Neural cell (in vitro differentiated cells): ENCODE data around the gene HAUS6. TPM values are rescaled to one million over a fixed set of nuclear protein-coding genes. Genes with fewer than 3 reads are reported as not detected.

Experiments used
- H2AFZ ChIP-seq: fragments of 200-600, 300-800 bp; sonication (generic), shearing (Covaris generic); 2 replicates; pipeline ENCODE4 v1.6.0; 2014; ENCODE audit warnings: low read depth, mild to moderate bottlenecking, antibody characterized with exemption, low read length, moderate library complexity
- H3F3A ChIP-seq: fragments of 200-600 bp; shearing (Covaris generic); 2 replicates; pipeline ENCODE4 v1.6.1; 2016; ENCODE audit warnings: mild to moderate bottlenecking, moderate library complexity, mixed read lengths, antibody characterized with exemption, low read length; ENCODE audit not compliant: insufficient read depth, poor library complexity, severe bottlenecking
- H3K27ac ChIP-seq: fragments of 200-600, 300-800 bp; sonication (generic), shearing (Covaris generic); 2 replicates; pipeline ENCODE4 v1.5.1; 2014; ENCODE audit warnings: mild to moderate bottlenecking, low read length, moderate library complexity
- H3K27me3 ChIP-seq: fragments of 300-800, 200-600 bp; sonication (generic), shearing (Covaris generic); 2 replicates; pipeline ENCODE4 v1.6.0; 2014; ENCODE audit warnings: mild to moderate bottlenecking, low read depth, low read length, moderate library complexity; ENCODE audit not compliant: insufficient read depth
- H3K36me3 ChIP-seq: fragments of 300-800, 200-600 bp; sonication (generic), shearing (Covaris generic); 2 replicates; pipeline ENCODE4 v1.5.1; 2014; ENCODE audit warnings: mild to moderate bottlenecking, antibody characterized with exemption, low read length, moderate library complexity; ENCODE audit not compliant: insufficient read depth
- H3K4me2 ChIP-seq: fragments of 300-800, 200-600 bp; sonication (generic), shearing (Covaris generic); 2 replicates; pipeline ENCODE4 v1.6.0; 2014; ENCODE audit warnings: mild to moderate bottlenecking, low read length
- H3K4me3 ChIP-seq: fragments of 300-800, 200-600 bp; sonication (generic), shearing (Covaris generic); 2 replicates; pipeline ENCODE4 v1.5.1; 2014; ENCODE audit warnings: mild to moderate bottlenecking, low read length, moderate library complexity
- H3K79me2 ChIP-seq: fragments of 200-600 bp; shearing (Covaris generic); replicated peaks from 2 replicates; pipeline ENCODE4 v1.6.0; 2014; ENCODE audit warnings: mild to moderate bottlenecking, low read length, moderate library complexity; ENCODE audit not compliant: insufficient read depth
- H3K9ac ChIP-seq: fragments of 300-800, 200-600 bp; sonication (generic), shearing (Covaris generic); 2 replicates; pipeline ENCODE4 v1.6.1; 2016; ENCODE audit warnings: mild to moderate bottlenecking, low read length, mixed read lengths
- H3K9me2 ChIP-seq: fragments of 200-600 bp; shearing (Covaris generic); 2 replicates; pipeline ENCODE4 v1.6.1; 2016; ENCODE audit warnings: mild to moderate bottlenecking, low read length, mixed read lengths; ENCODE audit not compliant: insufficient read depth
- H3K9me3 ChIP-seq: fragments of 200-600, 300-800 bp; sonication (generic), shearing (Covaris generic); 2 replicates; pipeline ENCODE4 v1.6.1; 2016; ENCODE audit warnings: mild to moderate bottlenecking, mixed run types, low read length, moderate library complexity, mixed read lengths
- H4K20me1 ChIP-seq: fragments of 200-600 bp; shearing (Covaris generic); 2 replicates; pipeline ENCODE4 v1.6.1; 2016; ENCODE audit warnings: mild to moderate bottlenecking, mixed run types; ENCODE audit not compliant: insufficient read depth
- CTCF ChIP-seq: fragments of 450-650 bp; IDR thresholded peaks from 2 replicates; pipeline ENCODE4 v1.5.1; 2014; ENCODE audit warnings: antibody characterized with exemption, mild to moderate bottlenecking, moderate library complexity; ENCODE audit not compliant: poor library complexity, severe bottlenecking
- EP300 ChIP-seq: fragments of 450-650 bp; conservative IDR thresholded peaks from 2 replicates; pipeline ENCODE4 v1.6.1; 2014; ENCODE audit warnings: antibody characterized with exemption, mild to moderate bottlenecking, moderate library complexity; ENCODE audit not compliant: poor library complexity, severe bottlenecking
- EZH2 ChIP-seq: fragments of 200-600, 300-800 bp; shearing (Covaris generic), sonication (generic); IDR thresholded peaks from 2 replicates; pipeline ENCODE4 v1.6.1; 2014; ENCODE audit warnings: antibody characterized with exemption, low read length, borderline replicate concordance, mild to moderate bottlenecking; ENCODE audit not compliant: insufficient read depth, poor library complexity, severe bottlenecking
- MXI1 ChIP-seq: fragments of 450-650 bp; conservative IDR thresholded peaks from 2 replicates; pipeline ENCODE4 v1.6.1; 2014; ENCODE audit warnings: antibody characterized with exemption, mild to moderate bottlenecking; ENCODE audit not compliant: poor library complexity, severe bottlenecking
- POLR2AphosphoS5 ChIP-seq: IDR thresholded peaks from 2 replicates; pipeline ENCODE4 v1.6.1; 2012
- RAD21 ChIP-seq: fragments of 450-650 bp; conservative IDR thresholded peaks from 2 replicates; pipeline ENCODE4 v1.6.1; 2014; ENCODE audit warnings: antibody characterized with exemption, mild to moderate bottlenecking, moderate library complexity
- REST ChIP-seq: IDR thresholded peaks from 2 replicates; pipeline ENCODE4 v1.6.1; 2012; ENCODE audit warnings: borderline replicate concordance
- SMC3 ChIP-seq: fragments of 450-650 bp; conservative IDR thresholded peaks from 2 replicates; pipeline ENCODE4 v1.6.1; 2014; ENCODE audit warnings: antibody characterized with exemption, mild to moderate bottlenecking, moderate library complexity; ENCODE audit not compliant: poor library complexity
- TAF1 ChIP-seq: IDR thresholded peaks from 2 replicates; pipeline ENCODE4 v1.6.1; 2012; ENCODE audit warnings: low read depth
- polyA plus RNA-seq: library from polyadenylated mRNA; depleted of rRNA; stranded (reverse); fragments of >200 nt; gene quantifications from 2 replicates; pipeline ENCODE4 v1.2.3, GENCODE V29; 2014

Gene HAUS6
- polyA plus RNA-seq, 1 donor from 2014 or later: 15.2 TPM

DNA sequence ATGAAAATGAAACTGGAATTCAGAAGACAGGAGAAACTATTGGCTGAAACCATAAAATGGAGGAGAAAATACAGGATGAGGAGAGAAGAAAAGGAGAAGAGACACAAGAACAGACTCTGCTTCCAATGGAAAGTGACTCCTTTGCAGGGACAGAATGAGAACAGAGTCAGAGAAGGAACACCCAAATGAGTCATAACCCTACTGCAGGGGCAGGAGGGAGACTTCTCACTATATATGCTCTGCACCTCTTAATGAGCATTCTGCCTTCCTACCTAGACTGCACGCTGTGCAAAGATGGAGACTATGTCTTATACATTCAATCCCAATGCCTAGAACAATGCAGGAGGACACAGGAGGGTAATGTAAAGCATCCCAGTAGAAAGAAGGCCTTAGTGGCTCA is 71.8 kb downstream of the HAUS6 start:
- Histone ChIP-seq H3K9me3 (no peaks in the 10 kb centered on the region), H3K79me2 (no peaks in the 10 kb centered on the region), H3K9me2 (no peaks in the 10 kb centered on the region), H3F3A (no peaks in the 10 kb centered on the region), H3K4me3 (no peak overlapping the region), H3K27me3 (no peaks in the 10 kb centered on the region), H3K9ac (no peak overlapping the region), H3K27ac (no peak overlapping the region), H2AFZ (no peak overlapping the region), H3K36me3 (no peaks in the 10 kb centered on the region), H3K4me2 (no peak overlapping the region), H4K20me1 (no peaks in the 10 kb centered on the region)
- no peak for TF ChIP-seq MXI1
- TF ChIP-seq RAD21: no peak
- TF ChIP-seq EP300: no peak
- no peak for TF ChIP-seq SMC3
- TF ChIP-seq EZH2: no peak
- TF ChIP-seq REST: no peak
- TF ChIP-seq POLR2AphosphoS5: no peak
- TF ChIP-seq TAF1: no peak
- no peak for TF ChIP-seq CTCF

- no peaks in the 10 kb centered on the region for H3K79me2 ChIP-seq
- H3K36me3 ChIP-seq: no peaks in the 10 kb centered on the region
- H3K27ac ChIP-seq: no peak overlapping the region
- no peak overlapping the region for H3K4me2 ChIP-seq
- no peak overlapping the region for H3K9ac ChIP-seq
- H3K9me3 ChIP-seq: no peaks in the 10 kb centered on the region
- no peaks in the 10 kb centered on the region for H3F3A ChIP-seq
- TF ChIP-seq TAF1 (no peak), SMC3 (peak; percentile 92), POLR2AphosphoS5 (no peak), EZH2 (no peak), RAD21 (peak; percentile 85), EP300 (no peak), CTCF (peak; percentile 80)
- H3K27me3 ChIP-seq: no peaks in the 10 kb centered on the region
- no peak overlapping the region for H3K4me3 ChIP-seq
- no peak overlapping the region for H2AFZ ChIP-seq
- H3K9me2 ChIP-seq: no peaks in the 10 kb centered on the region
- H4K20me1 ChIP-seq: no peaks in the 10 kb centered on the region
Observed at GRCh38 chr9:19028835-19029451, 73.8 kb downstream of the HAUS6 start.
